GM12864 (cell line): ENCODE data around the gene OBSCN.

ENCODE experiments used
- DNase-seq: peaks from one replicate; pipeline ENCODE4 v3.0.0-alpha.2; 2011; ENCODE audit warnings: low read depth
- H3K4me3 ChIP-seq: 2 replicates; pipeline ENCODE4 v1.5.1; 2011; ENCODE audit warnings: mild to moderate bottlenecking, low read depth, low read length, control low read depth
- CTCF ChIP-seq: IDR thresholded peaks from 2 replicates; pipeline ENCODE4 v1.5.1; 2011; ENCODE audit warnings: low read depth, mild to moderate bottlenecking, moderate library complexity, low read length, control low read depth, inconsistent platforms; ENCODE audit errors: missing control alignments

Gene OBSCN

GRCh38 chr1:228289239-228289849 is 81.5 kb downstream of the OBSCN start:
- H3K4me3 ChIP-seq: no peak overlapping the region
- no peak for DNase-seq
- no peak for TF ChIP-seq CTCF

- no peak overlapping the region for H3K4me3 ChIP-seq
- no peak for TF ChIP-seq CTCF
- no peak for DNase-seq
These were observed 82.4 kb downstream of the OBSCN start for GRCh38 chr1:228289996-228290881.

DNA sequence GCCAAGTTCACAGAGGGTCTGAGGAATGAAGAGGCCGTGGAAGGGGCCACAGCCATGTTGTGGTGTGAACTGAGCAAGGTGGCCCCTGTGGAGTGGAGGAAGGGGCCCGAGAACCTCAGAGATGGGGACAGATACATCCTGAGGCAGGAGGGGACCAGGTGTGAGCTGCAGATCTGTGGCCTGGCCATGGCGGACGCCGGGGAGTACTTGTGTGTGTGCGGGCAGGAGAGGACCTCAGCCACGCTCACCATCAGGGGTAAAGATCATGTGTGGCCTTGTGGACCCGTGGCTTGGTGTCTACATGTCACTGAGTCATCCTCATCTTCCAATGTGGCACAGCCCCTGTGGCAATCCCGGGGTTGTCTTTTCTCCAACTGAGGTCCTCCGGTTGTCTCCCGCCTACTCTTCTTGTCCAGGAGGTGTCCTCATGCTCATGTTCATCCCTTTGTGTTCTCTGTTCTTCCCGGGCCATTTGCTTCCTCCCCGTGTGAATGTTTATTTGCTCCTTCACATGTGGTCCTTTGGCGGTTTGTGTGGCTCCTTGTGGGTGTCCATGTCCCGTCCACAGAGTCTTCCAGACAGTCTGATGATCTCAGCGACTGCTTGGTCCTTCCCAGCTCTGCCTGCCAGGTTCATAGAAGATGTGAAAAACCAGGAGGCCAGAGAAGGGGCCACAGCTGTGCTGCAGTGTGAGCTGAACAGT is 84.2 kb downstream of the OBSCN start:
- no peak for DNase-seq
- no peak overlapping the region for H3K4me3 ChIP-seq
- TF ChIP-seq CTCF: no peak

GRCh38 chr1:228292609-228292911 is 84.7 kb downstream of the OBSCN start:
- DNase-seq: no peak
- no peak overlapping the region for H3K4me3 ChIP-seq
- TF ChIP-seq CTCF: no peak

- no peak overlapping the region for H3K4me3 ChIP-seq
- TF ChIP-seq CTCF: no peak
- no peak for DNase-seq
These were observed 85.5 kb downstream of the OBSCN start for GRCh38 chr1:228293393-228293792.

GRCh38 chr1:228293816-228294500 is 86.1 kb downstream of the OBSCN start:
- no peak for TF ChIP-seq CTCF
- DNase-seq: no peak
- H3K4me3 ChIP-seq: no peak overlapping the region
